Cardiac fibroblast (primary cell): ENCODE measurements around the gene TTC16.

ENCODE experiments used
- DNase-seq, 2 donors: peaks; one replicate each; pipeline versions ENCODE4 v3.0.0 to v3.0.0-alpha.2; 2010; ENCODE audit warnings: low read depth in 2 of 2
- H3K4me3 ChIP-seq, 2 donors: replicated peaks in 1 of 2; 1 replicate in 1 of 2; 2 replicates in 1 of 2; pipeline ENCODE4 v1.5.1; 2011; ENCODE audit warnings: low read depth in 2 of 2, low read length in 2 of 2, mild to moderate bottlenecking in 2 of 2, moderate library complexity in 1 of 2
- TF ChIP-seq, protein P1 (sequence below): IDR thresholded peaks from one replicate; pipeline ENCODE4 v1.5.1; 2011; ENCODE audit warnings: low read depth, mild to moderate bottlenecking, low read length, inconsistent platforms

TTC16 gene

DNA sequence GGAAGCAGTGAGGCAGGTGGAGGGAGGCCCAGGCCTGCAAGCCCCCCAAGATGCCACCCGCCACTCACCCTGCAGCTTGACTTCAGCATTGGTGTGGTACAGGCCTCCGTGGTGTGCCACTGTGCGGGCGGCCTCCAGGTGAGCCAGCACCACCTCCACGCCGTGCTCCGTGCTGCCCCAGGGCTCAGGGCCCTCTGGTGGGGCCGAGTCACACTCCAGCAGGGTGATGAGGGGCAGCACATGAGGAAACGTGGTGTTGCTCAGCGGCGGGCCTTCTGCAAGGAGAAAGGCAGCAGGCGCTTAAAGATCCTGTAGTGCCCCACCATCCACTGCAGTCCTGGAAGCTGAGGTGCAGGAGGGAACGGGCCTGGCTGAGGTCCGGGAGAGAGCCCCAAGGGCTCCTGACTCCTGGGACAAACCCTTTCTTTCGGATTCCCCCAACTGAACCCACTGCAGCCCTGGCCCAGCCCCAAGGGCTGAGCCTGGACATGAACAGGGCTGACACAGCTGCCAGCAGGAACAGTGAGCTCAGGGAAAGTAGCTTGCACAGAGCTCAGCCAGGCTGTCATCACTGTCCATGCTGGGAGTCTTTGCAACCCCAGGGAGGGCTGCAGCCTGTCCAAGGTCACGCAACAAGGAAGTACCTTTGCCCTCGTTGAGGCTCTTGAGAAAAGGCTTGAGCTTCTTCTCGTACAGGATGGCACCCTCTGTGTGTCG is 23.9 kb downstream of the TTC16 start:
- H3K4me3 ChIP-seq, result no peak overlapping the region
- DNase-seq, result peak; percentile 18 to 37
- TF ChIP-seq, protein P1, sequence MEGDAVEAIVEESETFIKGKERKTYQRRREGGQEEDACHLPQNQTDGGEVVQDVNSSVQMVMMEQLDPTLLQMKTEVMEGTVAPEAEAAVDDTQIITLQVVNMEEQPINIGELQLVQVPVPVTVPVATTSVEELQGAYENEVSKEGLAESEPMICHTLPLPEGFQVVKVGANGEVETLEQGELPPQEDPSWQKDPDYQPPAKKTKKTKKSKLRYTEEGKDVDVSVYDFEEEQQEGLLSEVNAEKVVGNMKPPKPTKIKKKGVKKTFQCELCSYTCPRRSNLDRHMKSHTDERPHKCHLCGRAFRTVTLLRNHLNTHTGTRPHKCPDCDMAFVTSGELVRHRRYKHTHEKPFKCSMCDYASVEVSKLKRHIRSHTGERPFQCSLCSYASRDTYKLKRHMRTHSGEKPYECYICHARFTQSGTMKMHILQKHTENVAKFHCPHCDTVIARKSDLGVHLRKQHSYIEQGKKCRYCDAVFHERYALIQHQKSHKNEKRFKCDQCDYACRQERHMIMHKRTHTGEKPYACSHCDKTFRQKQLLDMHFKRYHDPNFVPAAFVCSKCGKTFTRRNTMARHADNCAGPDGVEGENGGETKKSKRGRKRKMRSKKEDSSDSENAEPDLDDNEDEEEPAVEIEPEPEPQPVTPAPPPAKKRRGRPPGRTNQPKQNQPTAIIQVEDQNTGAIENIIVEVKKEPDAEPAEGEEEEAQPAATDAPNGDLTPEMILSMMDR, result no peak

DNA sequence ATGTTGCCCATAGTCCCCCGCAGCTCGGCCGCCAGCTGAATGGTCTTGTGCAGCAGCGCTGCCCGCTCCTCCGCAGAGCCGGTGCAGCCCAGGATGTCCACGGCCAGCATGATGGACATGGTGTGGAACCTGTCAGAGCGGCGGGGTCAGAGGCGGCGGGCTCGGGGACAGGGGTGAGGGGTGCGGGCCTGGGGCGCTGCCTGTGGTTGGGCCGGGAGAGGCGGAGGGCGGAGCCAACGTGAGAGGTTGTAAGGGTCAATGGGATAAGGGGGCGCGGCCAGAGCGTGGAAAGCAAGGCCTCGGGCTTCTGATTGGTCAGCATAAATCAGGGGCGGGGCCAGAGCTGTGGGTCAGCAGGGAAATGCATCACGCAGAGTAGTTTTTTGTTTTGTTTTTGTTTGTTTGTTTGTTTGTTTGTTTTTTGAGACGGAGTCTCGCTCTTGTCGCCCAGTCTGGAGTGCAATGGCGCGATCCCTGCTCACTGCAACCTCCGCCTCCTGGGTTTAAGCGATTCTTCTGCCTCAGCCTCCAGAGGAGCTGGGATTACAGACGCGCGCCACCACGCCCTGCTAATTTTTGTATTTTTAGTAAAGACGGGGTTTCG is 26.1 kb downstream of the TTC16 start:
- DNase-seq, result peak in 1 of 2 donors; percentile 21
- no peak overlapping the region for H3K4me3 ChIP-seq
- TF ChIP-seq, protein P1, result no peak

DNA sequence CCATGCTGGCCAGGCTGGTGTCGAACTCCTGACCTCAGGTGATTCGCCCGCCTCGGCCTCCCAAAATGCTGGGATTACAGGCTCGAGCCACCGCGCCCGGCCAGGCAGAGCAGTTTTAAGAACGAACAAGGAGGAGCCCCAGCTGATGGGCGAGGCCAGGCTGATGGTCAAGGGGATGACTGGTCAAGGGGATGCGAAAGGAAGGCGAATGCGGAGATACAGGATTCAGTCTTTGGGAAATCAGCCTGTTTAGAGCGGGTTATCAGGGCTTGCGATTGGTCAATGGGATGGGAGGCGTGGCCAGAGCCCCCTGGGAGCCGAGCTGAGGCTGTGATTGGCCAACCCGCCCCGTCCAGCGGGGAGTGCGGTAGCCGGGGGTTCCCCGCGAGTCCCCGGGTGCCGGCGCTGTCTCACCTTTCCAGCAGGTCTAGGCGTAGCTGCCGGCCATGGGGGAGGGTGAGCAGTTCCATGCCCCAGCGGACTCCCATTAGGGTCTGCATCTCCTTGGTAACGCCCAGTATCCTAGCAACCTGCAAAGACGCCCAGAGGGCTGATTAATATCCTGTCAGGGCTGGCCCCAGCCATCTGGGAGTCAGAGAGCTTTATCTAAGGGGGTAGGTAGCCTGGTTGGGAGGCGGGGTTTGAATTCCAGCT is 26.7 kb downstream of the TTC16 start:
- peak overlapping the region in 1 of 2 donors; percentile 17 for H3K4me3 ChIP-seq
- DNase-seq, result peak in 1 of 2 donors; percentile 23
- TF ChIP-seq, protein P1, result no peak

DNA sequence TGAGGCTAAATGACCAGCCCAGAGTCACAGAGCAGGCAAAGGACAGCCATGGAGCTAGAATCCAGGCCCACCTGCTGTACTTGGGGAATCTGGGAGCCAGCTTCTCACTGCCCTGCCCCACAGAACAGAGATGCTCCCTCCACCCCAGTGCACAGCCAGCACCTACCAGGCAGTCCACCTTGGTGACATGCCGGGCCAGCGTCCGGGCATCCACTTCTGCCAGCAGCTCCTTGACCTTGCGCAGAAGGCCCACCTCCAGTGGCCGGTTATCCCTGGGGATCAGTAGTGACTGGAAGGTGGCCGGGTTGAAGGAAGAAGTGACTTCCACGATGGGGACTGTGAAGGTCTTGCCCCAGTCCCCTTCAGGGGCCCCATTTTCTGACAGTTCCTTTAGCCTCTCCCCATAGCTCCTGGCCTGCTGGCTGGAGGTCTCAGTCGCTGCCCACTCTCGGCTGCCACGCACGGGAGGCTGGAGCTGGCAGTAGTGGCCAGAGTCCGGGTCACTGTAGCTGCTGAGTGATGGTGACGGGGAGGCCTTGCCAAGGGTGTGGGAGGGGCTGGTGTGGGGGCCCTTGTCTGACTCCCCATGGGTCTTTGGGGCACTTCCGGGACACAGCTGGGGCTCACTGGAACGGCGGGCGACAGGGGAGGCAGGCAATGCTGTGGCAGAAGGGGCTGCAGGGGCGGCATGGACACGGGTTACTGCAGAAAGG is 28.7 kb downstream of the TTC16 start:
- TF ChIP-seq, protein P1, result no peak
- DNase-seq, result no peak
- no peak overlapping the region for H3K4me3 ChIP-seq

DNA sequence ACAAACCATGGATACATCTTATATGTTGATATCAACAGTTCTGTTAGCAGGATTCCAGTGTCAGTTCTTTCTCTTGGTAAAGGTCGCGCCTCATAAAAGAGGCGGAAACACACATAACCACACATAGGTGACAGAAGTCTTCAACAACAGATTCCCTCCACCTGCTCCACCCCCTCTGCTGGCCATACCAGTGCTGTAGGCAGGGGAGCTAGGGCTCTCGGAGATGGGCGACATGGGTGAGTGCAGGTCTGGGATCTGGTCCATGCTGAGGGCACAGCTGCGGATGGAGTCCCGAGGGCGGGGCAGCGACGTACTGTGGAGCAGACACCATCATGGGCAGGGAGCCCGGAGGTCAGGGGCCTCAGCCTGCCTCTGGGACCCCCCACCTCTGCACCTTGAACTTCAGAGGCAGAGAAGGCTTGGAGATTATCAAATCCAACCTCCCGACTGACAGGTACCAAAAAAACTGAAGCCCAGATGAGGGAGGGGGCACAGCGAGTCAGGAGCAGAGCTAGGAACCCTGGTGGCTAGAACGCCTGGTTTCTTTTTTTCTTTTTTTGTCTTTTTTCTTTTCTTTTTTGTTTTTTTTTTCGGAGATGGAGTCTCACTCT is 31.2 kb downstream of the TTC16 start:
- H3K4me3 ChIP-seq, result no peak overlapping the region
- no peak for DNase-seq
- TF ChIP-seq, protein P1, result no peak

DNA sequence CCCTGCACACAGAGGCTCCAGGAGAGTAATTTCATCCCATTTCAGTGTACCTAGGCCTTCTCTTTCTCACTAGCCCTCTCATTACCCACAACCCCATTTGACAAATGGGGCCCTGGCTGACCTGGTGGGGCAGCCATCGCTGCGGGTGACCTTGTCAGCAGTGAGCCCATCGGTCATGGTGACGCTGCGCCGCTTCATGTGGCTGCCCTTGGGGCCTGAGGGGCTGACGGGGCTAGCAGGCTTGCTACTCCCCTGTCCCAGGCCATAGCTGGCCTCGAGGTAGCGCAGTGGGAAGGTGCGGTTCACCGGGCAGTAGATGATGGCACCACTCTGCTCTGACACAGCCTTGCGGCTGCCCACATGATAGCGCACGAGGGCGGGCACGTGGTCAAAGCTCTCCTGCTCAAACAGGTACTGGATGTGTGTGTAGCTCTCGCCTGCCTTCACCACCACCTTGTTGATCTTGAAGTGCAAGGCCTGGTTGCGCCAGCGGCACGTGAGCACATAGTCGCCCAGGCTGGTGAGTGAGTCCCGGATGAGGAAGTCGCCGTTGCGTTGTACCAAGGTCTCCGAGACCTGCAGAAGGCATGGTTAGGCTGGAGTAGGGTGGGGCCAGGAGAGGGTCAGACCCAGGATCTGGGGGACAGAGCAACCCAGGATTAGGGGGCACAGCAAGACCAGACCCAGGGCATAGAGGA is 33.4 kb downstream of the TTC16 start:
- DNase-seq, result no peak
- TF ChIP-seq, protein P1, result no peak
- no peak overlapping the region for H3K4me3 ChIP-seq
